Bronchial epithelial cell (primary cell): ENCODE results near the gene CACNA1C. TPM values are rescaled to one million over a fixed set of nuclear protein-coding genes. Genes with fewer than 3 reads are reported as not detected.
A peak's percentile ranks its signal among the peaks of the same experiment; 100 is the strongest.

Source experiments
- DNase-seq: peaks from one replicate; pipeline ENCODE4 v3.0.0-alpha.2; 2010; ENCODE audit warnings: low read depth
- FAIRE-seq: peaks from 2 replicates; lab custom pipeline; 2011; peaks lifted over from hg19 to GRCh38; lab: Jason Lieb, UNC
- H3K27me3 ChIP-seq: 2 replicates; pipeline ENCODE4 v1.5.1; 2011; ENCODE audit warnings: low read length; ENCODE audit not compliant: control insufficient read depth, insufficient read depth
- H3K36me3 ChIP-seq: 2 replicates; pipeline ENCODE4 v1.5.1; 2011; ENCODE audit warnings: low read length; ENCODE audit not compliant: control insufficient read depth, insufficient read depth
- H3K4me3 ChIP-seq: 2 replicates; pipeline ENCODE4 v1.5.1; 2011; ENCODE audit warnings: mild to moderate bottlenecking, low read depth, low read length, control low read depth
- total RNA-seq: library from RNA; depleted of rRNA; stranded (reverse); fragments of >200 nt; gene quantifications from 2 replicates; pipeline ENCODE4 v1.2.1, GENCODE V29; 2014
- TF ChIP-seq, protein P1 (sequence below): IDR thresholded peaks from 2 replicates; pipeline ENCODE4 v1.5.1; 2011; ENCODE audit warnings: mild to moderate bottlenecking, moderate library complexity, low read length, control low read depth, inconsistent platforms; ENCODE audit not compliant: insufficient read depth, severe bottlenecking

The CACNA1C gene
- total RNA-seq, 1 donor from 2014 or later, result not detected

DNA sequence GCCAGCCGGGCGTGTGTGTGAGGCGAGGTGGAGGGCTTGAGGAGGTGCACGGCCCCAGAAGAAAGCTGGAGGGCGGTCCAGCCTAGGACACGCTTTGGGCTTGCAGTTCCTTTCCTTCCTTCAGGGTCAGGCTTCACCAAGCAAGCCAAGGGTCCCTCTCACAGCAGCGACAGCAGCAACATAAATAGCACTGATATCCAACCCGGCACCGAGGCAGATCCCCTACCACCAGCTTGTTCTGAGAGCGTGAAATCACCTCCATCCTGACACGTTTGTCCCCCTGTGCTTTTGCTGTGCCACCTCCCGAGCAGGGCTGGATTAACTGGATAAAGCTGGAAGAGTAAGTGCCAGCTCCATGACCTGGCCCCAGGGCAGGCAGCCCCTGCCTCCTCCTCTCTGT, 251.4 kb downstream of the CACNA1C start:
- no peaks in the 10 kb centered on the region for H3K27me3 ChIP-seq
- no peaks in the 10 kb centered on the region for H3K36me3 ChIP-seq
- H3K4me3 ChIP-seq, result no peak overlapping the region
- TF ChIP-seq, protein P1, sequence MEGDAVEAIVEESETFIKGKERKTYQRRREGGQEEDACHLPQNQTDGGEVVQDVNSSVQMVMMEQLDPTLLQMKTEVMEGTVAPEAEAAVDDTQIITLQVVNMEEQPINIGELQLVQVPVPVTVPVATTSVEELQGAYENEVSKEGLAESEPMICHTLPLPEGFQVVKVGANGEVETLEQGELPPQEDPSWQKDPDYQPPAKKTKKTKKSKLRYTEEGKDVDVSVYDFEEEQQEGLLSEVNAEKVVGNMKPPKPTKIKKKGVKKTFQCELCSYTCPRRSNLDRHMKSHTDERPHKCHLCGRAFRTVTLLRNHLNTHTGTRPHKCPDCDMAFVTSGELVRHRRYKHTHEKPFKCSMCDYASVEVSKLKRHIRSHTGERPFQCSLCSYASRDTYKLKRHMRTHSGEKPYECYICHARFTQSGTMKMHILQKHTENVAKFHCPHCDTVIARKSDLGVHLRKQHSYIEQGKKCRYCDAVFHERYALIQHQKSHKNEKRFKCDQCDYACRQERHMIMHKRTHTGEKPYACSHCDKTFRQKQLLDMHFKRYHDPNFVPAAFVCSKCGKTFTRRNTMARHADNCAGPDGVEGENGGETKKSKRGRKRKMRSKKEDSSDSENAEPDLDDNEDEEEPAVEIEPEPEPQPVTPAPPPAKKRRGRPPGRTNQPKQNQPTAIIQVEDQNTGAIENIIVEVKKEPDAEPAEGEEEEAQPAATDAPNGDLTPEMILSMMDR, result no peak
- no peak for FAIRE-seq
- DNase-seq, result no peak

DNA sequence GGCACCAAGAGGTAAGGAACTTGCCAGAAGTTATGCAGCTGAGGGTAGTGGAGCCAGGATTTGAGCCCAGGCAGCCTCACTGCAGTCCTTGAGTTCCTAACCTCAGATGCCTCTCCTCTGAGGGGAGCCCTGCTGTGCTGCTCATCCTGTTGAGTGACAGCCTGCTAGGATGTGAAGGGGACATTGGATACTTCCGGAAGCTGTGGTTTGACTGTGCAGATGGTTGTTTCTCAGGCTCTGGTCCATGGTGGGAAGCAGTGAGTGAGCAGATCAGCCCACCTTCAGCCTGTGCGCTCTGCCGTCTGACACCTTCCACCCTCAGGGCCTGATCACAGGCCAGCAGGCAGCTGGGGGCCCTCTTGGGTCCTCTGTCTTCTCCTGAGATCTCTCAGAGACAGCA, 253.2 kb downstream of the CACNA1C start:
- Histone ChIP-seq H3K4me3 (no peak overlapping the region), H3K36me3 (no peaks in the 10 kb centered on the region), H3K27me3 (no peaks in the 10 kb centered on the region)
- DNase-seq, result no peak
- TF ChIP-seq, protein P1, result no peak
- FAIRE-seq, result no peak

DNA sequence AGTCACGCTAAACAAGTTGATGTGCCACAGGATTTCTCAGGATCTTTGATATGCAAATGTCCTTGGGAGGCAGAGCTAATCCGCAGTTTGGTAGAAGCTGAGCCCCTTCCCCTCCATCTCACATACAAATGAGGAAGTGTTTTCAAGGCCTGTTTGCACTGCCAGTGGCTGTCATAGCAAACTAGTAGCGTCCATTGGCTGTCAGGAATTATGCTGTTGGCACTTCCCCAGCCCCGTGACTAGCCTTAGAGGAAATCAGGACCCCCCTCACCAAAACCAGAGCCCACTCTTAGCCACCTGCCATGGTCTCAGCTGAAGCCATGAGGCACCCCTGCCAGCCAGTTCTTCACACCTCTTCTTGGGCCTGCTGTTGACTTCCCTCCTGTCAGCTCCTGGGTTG, 253.9 kb downstream of the CACNA1C start:
- Histone ChIP-seq H3K4me3 (no peak overlapping the region), H3K36me3 (no peaks in the 10 kb centered on the region), H3K27me3 (no peaks in the 10 kb centered on the region)
- TF ChIP-seq, protein P1, result no peak
- no peak for DNase-seq
- no peak for FAIRE-seq

DNA sequence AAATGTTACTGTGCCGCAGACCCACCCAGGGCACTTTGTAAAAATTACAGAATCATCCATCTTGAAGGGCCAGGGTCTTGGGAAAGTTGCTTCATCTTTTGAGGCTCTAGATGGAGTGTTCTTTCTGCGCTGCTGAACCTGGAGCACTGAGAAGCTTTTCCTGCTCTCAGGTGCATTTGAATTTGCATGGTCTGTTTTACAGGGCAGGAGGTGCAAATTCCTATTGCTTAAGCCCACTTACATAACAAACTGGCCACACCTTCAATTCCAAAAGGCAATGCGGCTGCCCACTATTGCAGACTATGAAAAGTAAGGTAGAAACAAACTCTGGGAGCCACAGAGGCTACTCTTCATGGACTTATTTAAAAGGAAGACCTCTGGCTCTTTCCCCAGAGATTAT, 254.8 kb downstream of the CACNA1C start:
- DNase-seq, result no peak
- no peaks in the 10 kb centered on the region for H3K36me3 ChIP-seq
- TF ChIP-seq, protein P1, result no peak
- FAIRE-seq, result no peak
- no peaks in the 10 kb centered on the region for H3K27me3 ChIP-seq
- H3K4me3 ChIP-seq, result no peak overlapping the region

DNA sequence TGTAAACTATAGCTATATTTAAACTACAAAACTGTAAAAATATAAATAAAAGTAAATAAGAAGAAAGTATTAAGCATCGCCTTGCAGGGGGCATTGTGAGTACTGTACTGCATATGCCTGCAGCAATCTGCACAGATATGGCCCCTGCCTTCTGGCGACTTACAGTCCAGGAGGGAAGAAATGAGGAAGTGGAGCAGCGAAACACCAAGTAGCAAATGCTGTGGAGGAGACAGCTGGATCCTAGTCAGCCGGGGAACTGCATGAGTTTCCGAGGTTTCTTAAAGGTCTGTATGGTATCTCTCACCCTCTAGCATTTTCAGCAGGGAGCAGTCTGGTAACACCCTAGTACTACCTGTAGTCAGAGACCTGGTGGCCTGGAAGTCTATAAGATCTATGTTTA, 256.9 kb downstream of the CACNA1C start:
- FAIRE-seq, result no peak
- TF ChIP-seq, protein P1, result no peak
- Histone ChIP-seq H3K36me3 (no peaks in the 10 kb centered on the region), H3K27me3 (no peaks in the 10 kb centered on the region), H3K4me3 (no peak overlapping the region)
- no peak for DNase-seq

DNA sequence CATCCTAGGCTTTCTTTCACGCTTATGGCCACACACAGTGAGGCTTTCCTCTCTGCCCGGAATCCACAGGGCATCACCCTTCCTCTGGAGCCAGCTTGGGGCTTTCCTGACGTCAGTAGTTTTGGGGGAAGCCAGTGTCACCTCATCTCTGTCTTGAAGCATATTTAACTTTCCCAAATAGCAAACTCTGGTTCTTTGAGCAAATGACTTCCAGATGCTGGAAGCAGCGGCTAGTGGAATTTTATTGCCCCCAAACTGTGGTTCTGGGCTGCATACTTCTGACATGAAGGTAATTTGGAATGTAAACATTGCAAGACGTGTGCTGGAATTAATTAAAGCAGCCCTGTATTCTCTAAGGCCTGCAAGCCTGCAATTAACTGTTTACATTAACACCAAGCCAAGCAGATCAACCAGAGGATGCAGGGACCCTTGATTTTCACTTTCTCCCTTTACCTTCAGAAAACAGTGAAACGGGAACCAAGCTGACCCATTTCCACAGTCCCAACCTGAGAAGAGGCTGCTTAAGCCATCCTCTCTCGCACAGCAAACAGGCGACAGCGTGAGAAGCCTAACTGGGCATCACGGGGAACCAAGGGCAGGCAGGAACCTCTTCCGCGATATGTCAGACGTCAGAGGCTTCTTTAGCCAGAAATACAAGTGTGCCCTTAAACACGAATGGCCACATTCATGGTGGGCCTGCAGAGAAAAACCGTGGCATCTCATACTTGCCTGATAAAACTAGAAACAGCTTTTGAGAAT, 258.4 kb downstream of the CACNA1C start:
- Histone ChIP-seq H3K36me3 (no peaks in the 10 kb centered on the region), H3K27me3 (no peaks in the 10 kb centered on the region), H3K4me3 (no peak overlapping the region)
- DNase-seq (no peak), FAIRE-seq (peak; percentile 85)
- TF ChIP-seq, protein P1, result no peak
